Astrocyte (in vitro differentiated cells and primary cell): Measurements from ENCODE around the gene PLEK2. TPM values are rescaled to one million over a fixed set of nuclear protein-coding genes. Genes with fewer than 3 reads are reported as not detected.

Source experiments
- DNase-seq: peaks from one replicate; pipeline ENCODE4 v3.0.0-alpha.2; 2010; ENCODE audit warnings: low read depth
- FAIRE-seq: peaks from 2 replicates; lab custom pipeline; 2011; peaks lifted over from hg19 to GRCh38; lab: Jason Lieb, UNC
- H2AFZ ChIP-seq: 2 replicates; pipeline ENCODE4 v1.6.0; 2012; ENCODE audit warnings: low read depth, low read length, inconsistent platforms
- H3K27ac ChIP-seq: 2 replicates; pipeline ENCODE4 v1.5.1; 2011; ENCODE audit warnings: low read depth, low read length, inconsistent platforms
- H3K27me3 ChIP-seq: 2 replicates; pipeline ENCODE4 v1.6.0; 2011; ENCODE audit warnings: low read length, inconsistent platforms; ENCODE audit not compliant: insufficient read depth
- H3K36me3 ChIP-seq: 2 replicates; pipeline ENCODE4 v1.5.1; 2011; ENCODE audit warnings: low read length, inconsistent platforms; ENCODE audit not compliant: insufficient read depth
- H3K4me1 ChIP-seq: 2 replicates; pipeline ENCODE4 v1.5.1; 2011; ENCODE audit warnings: low read length, inconsistent platforms; ENCODE audit not compliant: insufficient read depth
- H3K4me2 ChIP-seq: 2 replicates; pipeline ENCODE4 v1.6.0; 2012; ENCODE audit warnings: low read length, inconsistent platforms
- H3K4me3 ChIP-seq: 2 replicates; pipeline ENCODE4 v1.5.1; 2011; ENCODE audit warnings: low read depth, mild to moderate bottlenecking, low read length, inconsistent platforms; ENCODE audit not compliant: insufficient read depth
- H3K79me2 ChIP-seq: 2 replicates; pipeline ENCODE4 v1.6.0; 2012; ENCODE audit warnings: mild to moderate bottlenecking, low read length, inconsistent platforms; ENCODE audit not compliant: insufficient read depth
- H3K9ac ChIP-seq: 2 replicates; pipeline ENCODE4 v1.6.0; 2012; ENCODE audit warnings: mild to moderate bottlenecking, low read length, inconsistent platforms
- H3K9me3 ChIP-seq: 2 replicates; pipeline ENCODE4 v1.5.1; 2012; ENCODE audit warnings: low read depth, mild to moderate bottlenecking, low read length, inconsistent platforms; ENCODE audit not compliant: insufficient read depth
- H4K20me1 ChIP-seq: 2 replicates; pipeline ENCODE4 v1.6.0; 2012; ENCODE audit warnings: low read length, inconsistent platforms; ENCODE audit not compliant: insufficient read depth
- H3K27ac Mint-ChIP-seq: one replicate; pipeline ENCODE4 v1.8.0; 2021; ENCODE audit warnings: mild to moderate bottlenecking, mixed read lengths; ENCODE audit not compliant: unreplicated experiment
- H3K27me3 Mint-ChIP-seq: one replicate; pipeline ENCODE4 v1.8.0; 2021; ENCODE audit warnings: low read depth, mixed read lengths; ENCODE audit not compliant: unreplicated experiment
- H3K36me3 Mint-ChIP-seq: one replicate; pipeline ENCODE4 v1.8.0; 2021; ENCODE audit warnings: low read depth, mixed read lengths; ENCODE audit not compliant: unreplicated experiment
- H3K4me1 Mint-ChIP-seq: one replicate; pipeline ENCODE4 v1.8.0; 2021; ENCODE audit warnings: low read depth, mixed read lengths; ENCODE audit not compliant: unreplicated experiment
- H3K4me3 Mint-ChIP-seq: one replicate; pipeline ENCODE4 v1.8.0; 2021; ENCODE audit warnings: mild to moderate bottlenecking, moderate library complexity, mixed read lengths; ENCODE audit not compliant: unreplicated experiment
- H3K9me3 Mint-ChIP-seq: one replicate; pipeline ENCODE4 v1.8.0; 2021; ENCODE audit warnings: mild to moderate bottlenecking, mixed read lengths; ENCODE audit not compliant: unreplicated experiment
- CTCF ChIP-seq: IDR thresholded peaks from 2 replicates; pipeline ENCODE4 v1.5.1; 2011; ENCODE audit warnings: low read depth, mild to moderate bottlenecking, inconsistent platforms, low read length, moderate library complexity; ENCODE audit not compliant: insufficient read depth
- EZH2 ChIP-seq: IDR thresholded peaks from 2 replicates; pipeline ENCODE4 v1.6.1; 2012; ENCODE audit warnings: mild to moderate bottlenecking, low read length, inconsistent platforms; ENCODE audit not compliant: insufficient read depth
- total RNA-seq: library from RNA; stranded (reverse); gene quantifications from 2 replicates; pipeline ENCODE4 v1.2.1, GENCODE V29; 2021

The PLEK2 gene
- total RNA-seq, 1 donor from 2014 or later, result 1.3 TPM

- no peak overlapping the region for H3K4me3 ChIP-seq
- FAIRE-seq (no peak), DNase-seq (peak; percentile 76)
- no peaks in the 10 kb centered on the region for H4K20me1 ChIP-seq
- Mint-ChIP-seq H3K4me1 (peaks cover 7% of the 10 kb centered on the region), H3K27me3 (peaks cover 6% of the 10 kb centered on the region), H3K27ac (peak overlapping the region; percentile 72), H3K36me3 (peaks cover 2% of the 10 kb centered on the region), H3K9me3 (no peaks in the 10 kb centered on the region), H3K4me3 (no peak overlapping the region)
- H3K27me3 ChIP-seq, result no peaks in the 10 kb centered on the region
- H3K4me2 ChIP-seq, result peak overlapping the region; percentile 66
- H3K36me3 ChIP-seq, result no peaks in the 10 kb centered on the region
- TF ChIP-seq CTCF (no peak), EZH2 (no peak)
- no peaks in the 10 kb centered on the region for H3K79me2 ChIP-seq
- peak overlapping the region; percentile 53 for H3K27ac ChIP-seq
- peak overlapping the region; percentile 21 for H2AFZ ChIP-seq
- peak overlapping the region; percentile 3 for H3K9ac ChIP-seq
- no peaks in the 10 kb centered on the region for H3K9me3 ChIP-seq
- H3K4me1 ChIP-seq, result peaks cover 10% of the 10 kb centered on the region
These were observed 2.1 kb upstream of the PLEK2 start for GRCh38 chr14:67413806-67414769.

GRCh38 chr14:67411370-67411769 is 595 bp downstream of the PLEK2 start:
- H3K79me2 ChIP-seq, result no peaks in the 10 kb centered on the region
- no peak overlapping the region for H3K27ac ChIP-seq
- no peaks in the 10 kb centered on the region for H4K20me1 ChIP-seq
- H3K9ac ChIP-seq, result no peak overlapping the region
- no peaks in the 10 kb centered on the region for H3K27me3 ChIP-seq
- peaks cover 4% of the 10 kb centered on the region for H3K4me1 ChIP-seq
- Mint-ChIP-seq H3K4me3 (no peak overlapping the region), H3K36me3 (peaks cover 2% of the 10 kb centered on the region), H3K27ac (no peak overlapping the region), H3K4me1 (peaks cover 7% of the 10 kb centered on the region), H3K27me3 (peaks cover 6% of the 10 kb centered on the region), H3K9me3 (peaks cover 8% of the 10 kb centered on the region)
- no peak for FAIRE-seq
- no peak for DNase-seq
- peak overlapping the region; percentile 96 for H2AFZ ChIP-seq
- TF ChIP-seq CTCF (no peak), EZH2 (no peak)
- H3K36me3 ChIP-seq, result no peaks in the 10 kb centered on the region
- peak overlapping the region; percentile 54 for H3K4me3 ChIP-seq
- H3K9me3 ChIP-seq, result no peaks in the 10 kb centered on the region
- H3K4me2 ChIP-seq, result peak overlapping the region; percentile 87
